Measurements from ENCODE around the gene CREBL2. TPM values are rescaled to one million over a fixed set of nuclear protein-coding genes. Genes with fewer than 3 reads are reported as not detected.
"Not testable (repeated sequence)": the region's sequence is repeated elsewhere in the genome, so short reads cannot be mapped to it uniquely, and the experiment has no call there.

The CREBL2 gene
- total RNA-seq, 1 donor from 2014 or later = 26.9 TPM

- no peaks in the 10 kb centered on the region for H3K36me3 Mint-ChIP-seq (ENCODE audit: low read depth, unreplicated experiment)
- peaks cover 15% of the 10 kb centered on the region for H3K4me1 Mint-ChIP-seq (ENCODE audit: unreplicated experiment)
- no peak for TF ChIP-seq CTCF (IDR thresholded peaks at IDR 0.05; ENCODE audit: unreplicated experiment)
- no peak overlapping the region for H3K27ac Mint-ChIP-seq (ENCODE audit: unreplicated experiment)
- H3K9me3 Mint-ChIP-seq (ENCODE audit: unreplicated experiment) = no peaks in the 10 kb centered on the region
- H3K4me3 Mint-ChIP-seq (ENCODE audit: unreplicated experiment) = no peak overlapping the region
- no peak for DNase-seq (ENCODE audit: low spot score)
- H3K27me3 Mint-ChIP-seq (ENCODE audit: unreplicated experiment) = peaks cover 2% of the 10 kb centered on the region
Measured at GRCh38 chr12:12587878-12588277, 23.8 kb upstream of the CREBL2 start.

GRCh38 chr12:12588436-12588835 lies 23.2 kb upstream of the CREBL2 start:
- H3K36me3 Mint-ChIP-seq (ENCODE audit: low read depth, unreplicated experiment) = not testable (repeated sequence)

GRCh38 chr12:12590961-12591360 lies 20.7 kb upstream of the CREBL2 start:
- no peak for TF ChIP-seq CTCF (IDR thresholded peaks at IDR 0.05; ENCODE audit: unreplicated experiment)
- H3K27ac Mint-ChIP-seq (ENCODE audit: unreplicated experiment) = no peak overlapping the region
- no peak overlapping the region for H3K4me3 Mint-ChIP-seq (ENCODE audit: unreplicated experiment)
- peaks cover 2% of the 10 kb centered on the region for H3K27me3 Mint-ChIP-seq (ENCODE audit: unreplicated experiment)
- no peaks in the 10 kb centered on the region for H3K36me3 Mint-ChIP-seq (ENCODE audit: low read depth, unreplicated experiment)
- peaks cover 3% of the 10 kb centered on the region for H3K4me1 Mint-ChIP-seq (ENCODE audit: unreplicated experiment)
- no peak for DNase-seq (ENCODE audit: low spot score)
- H3K9me3 Mint-ChIP-seq (ENCODE audit: unreplicated experiment) = no peaks in the 10 kb centered on the region

More at GRCh38 chr12:12588436-12588835, 23.2 kb upstream of the CREBL2 start:
- DNase-seq (ENCODE audit: low spot score); H3K27ac Mint-ChIP-seq (ENCODE audit: unreplicated experiment); H3K9me3 Mint-ChIP-seq (ENCODE audit: unreplicated experiment); H3K27me3 Mint-ChIP-seq (ENCODE audit: unreplicated experiment); H3K4me3 Mint-ChIP-seq (ENCODE audit: unreplicated experiment): not testable (repeated sequence)
- peaks cover 15% of the 10 kb centered on the region for H3K4me1 Mint-ChIP-seq (ENCODE audit: unreplicated experiment)

GRCh38 chr12:12592930-12593329 lies 18.7 kb upstream of the CREBL2 start:
- no peaks in the 10 kb centered on the region for H3K9me3 Mint-ChIP-seq (ENCODE audit: unreplicated experiment)
- no peaks in the 10 kb centered on the region for H3K36me3 Mint-ChIP-seq (ENCODE audit: low read depth, unreplicated experiment)
- no peak for DNase-seq (ENCODE audit: low spot score)

GRCh38 chr12:12595929-12596328 lies 15.7 kb upstream of the CREBL2 start:
- not testable (repeated sequence) for H3K27ac Mint-ChIP-seq (ENCODE audit: unreplicated experiment); DNase-seq (ENCODE audit: low spot score); H3K4me3 Mint-ChIP-seq (ENCODE audit: unreplicated experiment); H3K27me3 Mint-ChIP-seq (ENCODE audit: unreplicated experiment); H3K9me3 Mint-ChIP-seq (ENCODE audit: unreplicated experiment); H3K36me3 Mint-ChIP-seq (ENCODE audit: low read depth, unreplicated experiment); H3K4me1 Mint-ChIP-seq (ENCODE audit: unreplicated experiment)

More at GRCh38 chr12:12592930-12593329, 18.7 kb upstream of the CREBL2 start:
- no peak overlapping the region for H3K4me3 Mint-ChIP-seq (ENCODE audit: unreplicated experiment)
- peaks cover 2% of the 10 kb centered on the region for H3K27me3 Mint-ChIP-seq (ENCODE audit: unreplicated experiment)
- no peak overlapping the region for H3K27ac Mint-ChIP-seq (ENCODE audit: unreplicated experiment)
- TF ChIP-seq CTCF (IDR thresholded peaks at IDR 0.05; ENCODE audit: unreplicated experiment) = no peak
- no peaks in the 10 kb centered on the region for H3K4me1 Mint-ChIP-seq (ENCODE audit: unreplicated experiment)

- H3K4me1 Mint-ChIP-seq (ENCODE audit: unreplicated experiment); H3K27me3 Mint-ChIP-seq (ENCODE audit: unreplicated experiment); DNase-seq (ENCODE audit: low spot score); H3K36me3 Mint-ChIP-seq (ENCODE audit: low read depth, unreplicated experiment); H3K27ac Mint-ChIP-seq (ENCODE audit: unreplicated experiment); H3K4me3 Mint-ChIP-seq (ENCODE audit: unreplicated experiment); H3K9me3 Mint-ChIP-seq (ENCODE audit: unreplicated experiment): not testable (repeated sequence)
Measured at GRCh38 chr12:12596598-12596997, 15.1 kb upstream of the CREBL2 start.
